BE2C (cell line): Measurements from ENCODE around the gene GNAI1.

Experiments used
- DNase-seq: peaks from one replicate; pipeline ENCODE4 v3.0.0-alpha.2; 2020
- H3K27me3 ChIP-seq: fragments of 250-450 bp; sonication (Bioruptor Pico); 2 replicates; pipeline ENCODE4 v1.5.1; 2020; ENCODE audit warnings: mild to moderate bottlenecking
- H3K36me3 ChIP-seq: fragments of 250-450 bp; sonication (Bioruptor Pico); 2 replicates; pipeline ENCODE4 v1.5.1; 2020; ENCODE audit warnings: mild to moderate bottlenecking
- H3K4me1 ChIP-seq: fragments of 250-450 bp; sonication (Bioruptor Pico); 2 replicates; pipeline ENCODE4 v1.5.1; 2020
- H3K4me3 ChIP-seq: 2 replicates; pipeline ENCODE4 v1.5.1; 2011; ENCODE audit warnings: low read depth, low read length
- H3K9me3 ChIP-seq: fragments of 250-450 bp; sonication (Bioruptor Pico); 2 replicates; pipeline ENCODE4 v1.5.1; 2020
- TF ChIP-seq, protein P1 (sequence below): IDR thresholded peaks from 2 replicates; pipeline ENCODE4 v1.5.1; 2012; ENCODE audit warnings: mild to moderate bottlenecking, low read depth, low read length

The GNAI1 gene

DNA sequence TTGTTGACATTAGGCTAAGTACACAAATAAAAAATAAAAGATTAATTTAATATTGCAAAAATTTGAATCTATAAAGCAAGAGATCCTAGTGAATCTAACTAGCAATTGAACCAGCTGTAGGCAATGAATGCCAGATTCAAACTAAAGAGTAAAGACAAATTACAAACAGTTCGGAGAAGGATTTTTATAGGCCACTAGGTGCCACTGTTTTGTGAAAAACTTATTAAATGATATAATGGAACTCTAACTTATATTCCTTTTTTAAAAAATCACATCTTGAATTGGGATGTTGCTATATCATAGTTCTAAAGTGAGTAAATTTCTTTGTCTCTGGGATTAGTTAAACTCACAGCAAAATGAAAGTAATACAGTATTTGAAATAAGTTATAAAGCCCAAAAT, 39.1 kb upstream of the GNAI1 start:
- Histone ChIP-seq H3K9me3 (no peaks in the 10 kb centered on the region), H3K4me1 (no peaks in the 10 kb centered on the region), H3K4me3 (no peak overlapping the region), H3K36me3 (no peaks in the 10 kb centered on the region), H3K27me3 (no peaks in the 10 kb centered on the region)
- no peak for DNase-seq
- TF ChIP-seq, protein P1, sequence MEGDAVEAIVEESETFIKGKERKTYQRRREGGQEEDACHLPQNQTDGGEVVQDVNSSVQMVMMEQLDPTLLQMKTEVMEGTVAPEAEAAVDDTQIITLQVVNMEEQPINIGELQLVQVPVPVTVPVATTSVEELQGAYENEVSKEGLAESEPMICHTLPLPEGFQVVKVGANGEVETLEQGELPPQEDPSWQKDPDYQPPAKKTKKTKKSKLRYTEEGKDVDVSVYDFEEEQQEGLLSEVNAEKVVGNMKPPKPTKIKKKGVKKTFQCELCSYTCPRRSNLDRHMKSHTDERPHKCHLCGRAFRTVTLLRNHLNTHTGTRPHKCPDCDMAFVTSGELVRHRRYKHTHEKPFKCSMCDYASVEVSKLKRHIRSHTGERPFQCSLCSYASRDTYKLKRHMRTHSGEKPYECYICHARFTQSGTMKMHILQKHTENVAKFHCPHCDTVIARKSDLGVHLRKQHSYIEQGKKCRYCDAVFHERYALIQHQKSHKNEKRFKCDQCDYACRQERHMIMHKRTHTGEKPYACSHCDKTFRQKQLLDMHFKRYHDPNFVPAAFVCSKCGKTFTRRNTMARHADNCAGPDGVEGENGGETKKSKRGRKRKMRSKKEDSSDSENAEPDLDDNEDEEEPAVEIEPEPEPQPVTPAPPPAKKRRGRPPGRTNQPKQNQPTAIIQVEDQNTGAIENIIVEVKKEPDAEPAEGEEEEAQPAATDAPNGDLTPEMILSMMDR = peak; percentile 43

DNA sequence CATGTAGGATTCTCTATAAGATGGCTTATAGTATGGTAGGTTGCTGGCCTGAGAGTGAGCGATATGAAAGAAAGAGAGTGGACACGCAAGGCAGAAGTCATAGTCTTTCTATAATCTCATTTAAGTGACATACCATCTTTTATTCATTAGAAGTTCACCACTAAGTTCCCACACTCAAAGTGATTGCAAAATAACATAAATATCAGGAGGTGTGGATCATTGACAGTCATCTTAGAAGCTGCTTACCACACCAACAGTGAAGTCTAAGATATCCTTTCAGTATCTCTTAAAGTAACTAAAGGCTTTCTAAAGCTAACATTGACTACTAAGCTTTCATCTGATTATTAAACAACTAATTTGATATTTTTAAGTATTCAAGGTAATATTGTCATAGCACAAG, 36.9 kb upstream of the GNAI1 start:
- H3K27me3 ChIP-seq = no peaks in the 10 kb centered on the region
- H3K4me3 ChIP-seq = no peak overlapping the region
- no peaks in the 10 kb centered on the region for H3K36me3 ChIP-seq
- H3K4me1 ChIP-seq = no peaks in the 10 kb centered on the region
- TF ChIP-seq, protein P1 = no peak
- DNase-seq = no peak
- no peaks in the 10 kb centered on the region for H3K9me3 ChIP-seq

DNA sequence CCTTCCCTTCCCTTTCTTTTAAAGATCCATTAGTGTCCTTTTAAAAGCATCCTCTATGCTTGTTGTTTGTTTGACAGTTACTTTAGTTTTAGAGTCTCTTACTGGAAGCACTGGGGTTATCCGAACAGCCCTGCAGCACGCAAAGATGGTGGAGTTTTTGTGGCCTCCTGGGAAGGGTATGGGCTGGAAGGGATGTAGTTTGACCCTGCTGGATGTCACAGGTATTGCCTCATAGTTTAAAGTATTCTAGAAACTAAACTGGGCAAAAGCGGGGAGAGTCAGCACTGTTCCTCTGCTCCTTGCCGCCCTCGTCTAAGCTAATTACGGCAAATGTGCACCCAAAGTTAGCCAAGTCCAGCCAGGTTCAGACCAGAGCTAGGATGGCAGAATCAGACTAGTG, 35.8 kb upstream of the GNAI1 start:
- Histone ChIP-seq H3K4me3 (no peak overlapping the region), H3K4me1 (no peaks in the 10 kb centered on the region), H3K27me3 (no peaks in the 10 kb centered on the region), H3K36me3 (no peaks in the 10 kb centered on the region), H3K9me3 (no peaks in the 10 kb centered on the region)
- TF ChIP-seq, protein P1 = peak; percentile 52
- peak; percentile 14 for DNase-seq

DNA sequence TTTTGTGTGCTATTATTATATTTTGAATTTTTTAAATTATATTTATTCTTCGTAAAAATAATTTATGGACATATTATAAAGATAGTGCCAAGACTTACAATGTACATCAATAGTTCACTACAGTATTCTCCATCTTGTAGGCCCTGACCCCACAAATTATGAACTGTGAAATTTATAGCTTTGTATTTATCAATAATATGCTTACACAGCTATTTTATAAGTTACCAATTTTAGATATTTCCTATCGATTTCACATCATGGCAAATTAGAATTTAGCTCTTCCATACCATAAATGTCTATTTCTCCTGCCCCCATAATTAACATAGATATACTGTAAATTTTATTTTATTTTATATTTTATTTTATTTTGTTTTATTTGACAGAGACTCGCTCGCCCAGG, 34.4 kb upstream of the GNAI1 start:
- H3K4me1 ChIP-seq = no peaks in the 10 kb centered on the region
- no peak for DNase-seq
- H3K4me3 ChIP-seq = no peak overlapping the region
- TF ChIP-seq, protein P1 = no peak
- H3K36me3 ChIP-seq = no peaks in the 10 kb centered on the region
- no peaks in the 10 kb centered on the region for H3K27me3 ChIP-seq
- no peaks in the 10 kb centered on the region for H3K9me3 ChIP-seq

DNA sequence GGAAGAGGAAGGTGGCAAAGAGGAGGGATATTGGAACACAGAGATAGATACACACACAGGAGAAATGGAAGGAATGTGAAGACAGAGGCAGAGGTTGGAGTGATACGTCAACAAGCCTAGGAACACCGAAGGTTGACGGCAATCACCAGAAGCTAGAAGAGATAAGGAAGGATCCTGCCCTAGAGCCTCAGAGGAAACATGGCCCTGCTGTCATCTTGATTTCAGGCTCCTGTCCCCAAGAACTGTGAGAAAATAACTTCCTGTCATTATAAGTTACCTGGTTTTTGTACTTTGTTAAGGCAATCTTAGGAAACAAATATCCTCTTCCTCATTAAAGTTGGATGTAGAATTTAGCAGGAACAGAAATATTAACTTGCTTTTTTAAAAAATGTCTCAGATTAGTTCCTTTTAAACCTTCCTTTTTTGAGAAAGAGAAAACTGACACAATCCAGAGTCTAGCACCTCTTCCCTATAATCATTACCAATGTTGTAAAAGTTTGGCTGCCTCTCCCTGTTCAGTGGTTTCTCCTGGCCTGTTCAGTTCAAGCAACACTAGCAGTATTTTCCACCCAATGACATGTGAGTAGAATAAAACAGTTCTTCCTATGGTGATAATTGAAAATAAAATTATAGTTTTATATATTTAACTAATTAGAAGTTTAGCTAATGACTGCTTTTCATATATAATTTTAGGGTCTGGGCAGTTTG, 28.8 kb upstream of the GNAI1 start:
- DNase-seq = no peak
- no peaks in the 10 kb centered on the region for H3K4me1 ChIP-seq
- no peaks in the 10 kb centered on the region for H3K9me3 ChIP-seq
- H3K27me3 ChIP-seq = no peaks in the 10 kb centered on the region
- no peak overlapping the region for H3K4me3 ChIP-seq
- TF ChIP-seq, protein P1 = no peak
- H3K36me3 ChIP-seq = no peaks in the 10 kb centered on the region

DNA sequence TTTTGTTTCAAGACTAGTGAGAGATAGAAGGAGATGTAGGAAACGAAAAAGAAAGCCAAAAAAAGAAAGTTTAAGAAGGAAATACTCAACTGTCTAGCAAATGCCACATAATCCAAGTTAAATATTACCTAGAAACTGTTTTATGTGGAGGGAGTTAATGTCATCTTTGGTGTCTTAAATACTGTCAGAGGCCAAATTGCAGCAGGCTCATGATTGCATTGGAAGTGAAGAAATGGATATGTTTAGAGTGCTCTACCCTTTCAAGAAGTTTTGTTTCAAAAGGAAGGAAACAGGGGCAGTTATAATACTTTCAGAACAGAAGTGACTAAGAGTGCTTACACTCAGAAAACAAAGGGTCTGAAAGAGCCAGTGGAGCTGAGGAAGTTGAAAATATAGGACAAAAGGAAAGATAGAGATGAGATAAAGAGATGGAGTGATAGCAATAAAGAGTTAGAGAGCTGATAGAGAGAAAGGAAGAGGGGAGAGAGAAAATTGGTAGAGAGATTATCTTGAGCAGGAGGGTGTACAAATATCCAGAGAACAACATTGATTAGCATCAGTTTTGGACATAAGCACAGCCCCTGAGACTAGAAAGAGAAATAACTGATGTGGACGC, 28.0 kb upstream of the GNAI1 start:
- Histone ChIP-seq H3K4me1 (no peaks in the 10 kb centered on the region), H3K36me3 (no peaks in the 10 kb centered on the region), H3K27me3 (no peaks in the 10 kb centered on the region), H3K4me3 (no peak overlapping the region), H3K9me3 (no peaks in the 10 kb centered on the region)
- TF ChIP-seq, protein P1 = no peak
- DNase-seq = no peak
